GM12875 (cell line): ENCODE results near the gene FRAT1.

Source experiments
- H3K4me3 ChIP-seq: one replicate; pipeline ENCODE4 v1.5.1; 2011; ENCODE audit warnings: low read depth, low read length, control low read depth
- CTCF ChIP-seq: IDR thresholded peaks from 2 replicates; pipeline ENCODE4 v1.5.1; 2011; ENCODE audit warnings: low read depth, mild to moderate bottlenecking, control low read depth, inconsistent platforms, low read length, moderate library complexity, borderline replicate concordance; ENCODE audit not compliant: insufficient read depth

Gene FRAT1

DNA sequence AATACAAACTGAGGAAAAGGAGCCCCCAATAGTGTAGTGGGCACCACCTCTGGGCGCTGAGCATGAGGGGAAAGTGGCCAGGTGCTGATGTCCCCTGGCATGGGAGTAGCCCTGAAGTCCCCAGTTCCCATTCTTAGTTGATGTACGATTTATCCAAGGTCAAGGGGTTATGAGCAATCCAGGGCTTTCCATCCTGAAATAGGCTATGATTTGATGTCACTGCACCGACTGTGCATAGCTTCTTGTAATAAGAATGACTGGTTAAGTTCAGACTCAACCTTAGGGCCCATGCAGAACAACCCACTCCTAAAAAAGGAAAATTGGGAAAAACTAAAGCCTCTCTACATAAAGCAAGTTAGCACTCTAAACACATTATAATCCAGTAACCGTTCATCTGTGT is 4.4 kb downstream of the FRAT1 start:
- TF ChIP-seq CTCF, result no peak
- H3K4me3 ChIP-seq, result no peak overlapping the region

DNA sequence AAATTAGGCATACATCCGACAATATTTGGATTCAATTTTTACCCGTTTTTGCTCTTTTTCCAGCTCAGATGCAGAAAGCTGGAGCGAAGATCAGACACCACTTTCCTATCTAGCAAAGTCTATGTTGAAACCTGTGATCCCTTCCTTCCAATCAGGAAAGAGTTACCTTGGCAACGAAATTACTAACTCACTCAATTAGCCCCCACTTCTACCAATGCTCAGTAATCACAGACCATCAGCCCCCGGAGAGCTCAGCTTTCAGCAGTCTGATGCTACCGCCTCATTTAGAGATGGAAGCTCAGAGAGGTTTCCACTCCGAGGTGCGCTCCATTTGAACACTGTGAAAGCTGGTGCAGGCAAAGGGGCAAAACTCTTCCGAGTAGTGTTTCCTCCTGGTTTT is 6.7 kb downstream of the FRAT1 start:
- TF ChIP-seq CTCF, result no peak
- H3K4me3 ChIP-seq, result no peak overlapping the region

DNA sequence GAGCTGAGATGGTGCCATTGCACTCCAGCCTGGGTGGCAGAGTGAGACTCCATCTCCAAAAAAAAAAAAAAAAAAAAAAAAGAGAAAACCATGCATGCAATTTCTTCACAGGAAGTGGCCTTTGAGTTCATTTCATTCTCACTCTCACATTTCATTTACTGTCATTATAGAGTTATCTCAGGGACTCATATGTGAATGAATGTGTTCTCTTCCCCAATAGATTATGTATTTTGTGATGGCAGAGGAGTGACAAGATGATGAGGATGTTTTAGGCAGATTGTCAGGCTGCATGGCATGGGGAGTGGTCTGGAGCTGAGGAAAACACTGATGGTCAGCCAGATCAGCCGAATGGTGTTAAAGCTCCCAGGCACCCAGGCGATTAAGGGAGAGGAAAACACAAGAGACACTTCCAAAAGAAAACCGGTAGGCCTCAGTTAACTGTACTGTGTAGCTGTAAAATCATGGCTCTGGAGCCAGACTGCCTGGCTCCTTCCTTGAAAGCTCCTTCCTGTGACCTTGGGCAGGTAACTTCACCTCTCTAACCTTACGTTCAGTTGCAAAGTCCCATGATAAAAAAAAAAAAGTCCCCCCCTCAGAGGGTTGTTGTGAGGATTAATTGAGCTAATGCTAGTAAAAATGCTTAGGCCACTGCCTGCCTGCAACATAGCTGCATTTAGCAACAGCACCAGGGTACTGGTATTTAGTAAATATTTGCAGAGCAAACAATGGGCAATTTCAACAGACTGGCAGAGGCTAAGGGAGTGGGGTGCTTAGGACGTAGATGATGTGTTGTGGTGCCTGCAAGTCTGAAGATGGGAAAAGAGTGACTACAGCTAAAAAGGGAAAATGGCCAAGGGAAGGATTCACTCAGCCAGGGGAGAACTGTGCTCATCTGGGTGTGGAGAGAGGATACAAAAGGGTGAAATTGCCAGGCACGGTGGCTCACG is 8.6 kb downstream of the FRAT1 start:
- no peak for TF ChIP-seq CTCF

GRCh38 chr10:97328646-97329453 is 9.8 kb downstream of the FRAT1 start:
- no peak for TF ChIP-seq CTCF

More for the DNA sequence above, 8.6 kb downstream of the FRAT1 start:
- H3K4me3 ChIP-seq, result no peak overlapping the region

DNA sequence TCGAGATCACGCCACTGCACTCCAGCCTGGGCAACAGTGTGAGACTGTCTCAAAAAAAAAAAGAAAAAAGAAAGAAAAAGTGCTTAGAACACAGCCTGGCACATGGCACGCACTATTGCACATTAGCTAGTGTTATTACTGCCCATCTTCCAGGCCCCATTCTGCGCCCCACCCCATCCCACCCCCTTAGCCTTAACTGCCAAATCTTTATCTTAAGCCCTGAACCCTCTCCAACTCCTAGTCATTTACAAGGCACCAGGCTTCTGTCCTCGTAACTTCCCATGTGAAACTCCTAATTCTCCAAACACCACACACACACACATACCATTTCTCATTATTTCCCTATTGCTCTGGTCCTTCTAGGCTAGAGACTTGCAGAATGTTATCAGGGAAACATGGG is 10.7 kb downstream of the FRAT1 start:
- no peak for TF ChIP-seq CTCF
- no peak overlapping the region for H3K4me3 ChIP-seq

More at GRCh38 chr10:97328646-97329453, 9.8 kb downstream of the FRAT1 start:
- H3K4me3 ChIP-seq, result no peak overlapping the region

GRCh38 chr10:97331153-97331703 is 12.2 kb downstream of the FRAT1 start:
- TF ChIP-seq CTCF, result no peak
- H3K4me3 ChIP-seq, result no peak overlapping the region
